ENCODE results near the gene DIAPH3.

DIAPH3 gene

GRCh38 chr13:60150538-60150937 lies 13.2 kb downstream of the DIAPH3 start:
- H3K27ac ChIP-seq (ENCODE audit: extremely low read depth, low read depth, low read length) = no peak overlapping the region
- ChIA-PET CTCF (no interaction called here), POLR2A (no interaction called here)
- H3K36me3 ChIP-seq (ENCODE audit: control insufficient read depth in 2 of 2, insufficient read depth in 1 of 2, low read length in 2 of 2) = no peaks in the 10 kb centered on the region
- H3K9me3 ChIP-seq (ENCODE audit: control insufficient read depth, insufficient read depth, low read depth, low read length) = no peaks in the 10 kb centered on the region
- 0 out of 2 replicates have a peak, but pooled peaks cover 7% of the 10 kb centered on the region for H3K4me1 ChIP-seq (ENCODE audit: control insufficient read depth, insufficient read depth, low read length)
- no peak for TF ChIP-seq ZNF513 (tag by site-specific recombination; IDR thresholded peaks at IDR 0.05)
- no peak for TF ChIP-seq ZNF211 (tag by site-specific recombination; IDR thresholded peaks at IDR 0.05; ENCODE audit: low read depth)
- TF ChIP-seq ZNF610 (tag by site-specific recombination; IDR thresholded peaks at IDR 0.05; ENCODE audit: borderline replicate concordance) = no peak
- no peak for TF ChIP-seq ZNF280C (tag by site-specific recombination; IDR thresholded peaks at IDR 0.05)
- no peak for TF ChIP-seq ZNF350 (tag by site-specific recombination; IDR thresholded peaks at IDR 0.05)
- TF ChIP-seq BCL11A (tag by site-specific recombination; IDR thresholded peaks at IDR 0.05; ENCODE audit: low read depth) = no peak
- no peak for TF ChIP-seq ZNF623 (tag by site-specific recombination; IDR thresholded peaks at IDR 0.05)
- TF ChIP-seq ZFHX2 (tag by site-specific recombination; conservative IDR thresholded peaks at IDR 0.05) = no peak
- TF ChIP-seq KLF1 (tag by site-specific recombination; IDR thresholded peaks at IDR 0.05) = no peak
- no peak for TF ChIP-seq ZFP37 (tag by site-specific recombination; IDR thresholded peaks at IDR 0.05)
- no peak for TF ChIP-seq ZNF366 (tag by site-specific recombination; conservative IDR thresholded peaks at IDR 0.05)
- TF ChIP-seq HOXD13 (CRISPR knock-in tag; IDR thresholded peaks at IDR 0.05; ENCODE audit: borderline replicate concordance) = no peak
- TF ChIP-seq ZNF184 (tag by site-specific recombination; IDR thresholded peaks at IDR 0.05) = no peak
- TF ChIP-seq TSHZ1 (tag by site-specific recombination; IDR thresholded peaks at IDR 0.05; ENCODE audit: borderline replicate concordance) = no peak
- TF ChIP-seq ZNF404 (tag by site-specific recombination; IDR thresholded peaks at IDR 0.05) = no peak
- TF ChIP-seq ZXDB (tag by site-specific recombination; IDR thresholded peaks at IDR 0.05) = no peak
- no peak overlapping the region for H3K4me3 ChIP-seq (ENCODE audit: low read depth, low read length)

- TF ChIP-seq PRDM1 (tag by site-specific recombination; IDR thresholded peaks at IDR 0.05) (peak; percentile 74), ZNF776 (tag by site-specific recombination; IDR thresholded peaks at IDR 0.05; ENCODE audit: borderline replicate concordance) (no peak)
- Histone ChIP-seq H3K4me1 (ENCODE audit: control insufficient read depth, insufficient read depth, low read length) (0 out of 2 replicates have a peak, but pooled peaks cover 7% of the 10 kb centered on the region), H3K9me3 (ENCODE audit: control insufficient read depth, insufficient read depth, low read depth, low read length) (no peaks in the 10 kb centered on the region), H3K36me3 (ENCODE audit: control insufficient read depth in 2 of 2, insufficient read depth in 1 of 2, low read length in 2 of 2) (no peaks in the 10 kb centered on the region), H3K27ac (ENCODE audit: extremely low read depth, low read depth, low read length) (no peak overlapping the region), H3K4me3 (ENCODE audit: low read depth, low read length) (no peak overlapping the region)
- ChIA-PET CTCF (no interaction called here), POLR2A (no interaction called here)
Measured at GRCh38 chr13:60148918-60149317, 14.8 kb downstream of the DIAPH3 start.
